OCI-LY1 (cell line): ENCODE data around the gene SON.

ENCODE experiments used
- H2AFZ ChIP-seq: fragments of 200-600 bp; sonication (generic), shearing (Covaris generic); 2 replicates; pipeline ENCODE4 v1.6.0; 2014; ENCODE audit warnings: antibody characterized with exemption, mild to moderate bottlenecking, low read length
- H3F3A ChIP-seq: fragments of 200-600 bp; sonication (generic), shearing (Covaris generic); 2 replicates; pipeline ENCODE4 v1.6.0; 2014; ENCODE audit warnings: mild to moderate bottlenecking, antibody characterized with exemption, low read length, moderate library complexity; ENCODE audit not compliant: insufficient read depth
- H3K27ac ChIP-seq: fragments of 200-600 bp; sonication (generic); 2 replicates; pipeline ENCODE4 v1.5.1; 2014; ENCODE audit warnings: low read length, mixed run types, mild to moderate bottlenecking, low read depth; ENCODE audit not compliant: poor library complexity, severe bottlenecking
- H3K27me3 ChIP-seq: fragments of 200-600 bp; sonication (generic); 2 replicates; pipeline ENCODE4 v1.6.0; 2014; ENCODE audit warnings: antibody characterized with exemption, mild to moderate bottlenecking, low read length, moderate library complexity; ENCODE audit not compliant: insufficient read depth
- H3K36me3 ChIP-seq: fragments of 200-600 bp; sonication (generic); 2 replicates; pipeline ENCODE4 v1.6.1; 2014; ENCODE audit warnings: mild to moderate bottlenecking, antibody characterized with exemption, low read length, moderate library complexity, mixed read lengths; ENCODE audit not compliant: insufficient read depth
- H3K4me1 ChIP-seq: fragments of 200-600 bp; sonication (generic); 2 replicates; pipeline ENCODE4 v1.5.1; 2014; ENCODE audit warnings: mild to moderate bottlenecking, low read length, moderate library complexity; ENCODE audit not compliant: insufficient read depth, severe bottlenecking
- H3K4me2 ChIP-seq: fragments of 200-600 bp; sonication (generic), shearing (Covaris generic); 2 replicates; pipeline ENCODE4 v1.6.1; 2014; ENCODE audit warnings: low read length
- H3K4me3 ChIP-seq: fragments of 200-600 bp; sonication (generic); 2 replicates; pipeline ENCODE4 v1.5.1; 2014; ENCODE audit warnings: low read length, low read depth, mild to moderate bottlenecking, mixed read lengths; ENCODE audit not compliant: poor library complexity, severe bottlenecking
- H3K79me2 ChIP-seq: fragments of 200-600 bp; shearing (Covaris generic); 2 replicates; pipeline ENCODE4 v1.6.1; 2016; ENCODE audit warnings: mixed run types, low read length, mixed read lengths; ENCODE audit not compliant: insufficient read depth
- H3K9ac ChIP-seq: fragments of 200-600 bp; sonication (generic), shearing (Covaris generic); 2 replicates; pipeline ENCODE4 v1.6.1; 2014; ENCODE audit warnings: mild to moderate bottlenecking, low read length, mixed read lengths
- H3K9me2 ChIP-seq: fragments of 200-600 bp; sonication (generic), shearing (Covaris generic); 2 replicates; pipeline ENCODE4 v1.6.1; 2014; ENCODE audit warnings: low read depth, mild to moderate bottlenecking, low read length, mixed read lengths
- H3K9me3 ChIP-seq: fragments of 200-600 bp; shearing (Covaris generic); 2 replicates; pipeline ENCODE4 v1.6.1; 2014; ENCODE audit warnings: low read length, mixed read lengths
- H4K20me1 ChIP-seq: fragments of 200-600 bp; sonication (generic), shearing (Covaris generic); 2 replicates; pipeline ENCODE4 v1.6.0; 2016; ENCODE audit warnings: mild to moderate bottlenecking, low read length; ENCODE audit not compliant: insufficient read depth
- EZH2 ChIP-seq: fragments of 200-600 bp; sonication (generic), shearing (Covaris generic); IDR thresholded peaks from 2 replicates; pipeline ENCODE4 v1.8.0; 2017; ENCODE audit warnings: borderline replicate concordance, mixed run types, mild to moderate bottlenecking, antibody characterized with exemption, low read length, moderate library complexity, mixed read lengths
- TF ChIP-seq, protein P1 (sequence below): fragments of 200-600 bp; sonication (generic), shearing (Covaris generic); IDR thresholded peaks from 2 replicates; pipeline ENCODE4 v1.5.1; 2017; ENCODE audit warnings: mild to moderate bottlenecking, antibody characterized with exemption, low read length, moderate library complexity, mixed read lengths

Gene SON

DNA sequence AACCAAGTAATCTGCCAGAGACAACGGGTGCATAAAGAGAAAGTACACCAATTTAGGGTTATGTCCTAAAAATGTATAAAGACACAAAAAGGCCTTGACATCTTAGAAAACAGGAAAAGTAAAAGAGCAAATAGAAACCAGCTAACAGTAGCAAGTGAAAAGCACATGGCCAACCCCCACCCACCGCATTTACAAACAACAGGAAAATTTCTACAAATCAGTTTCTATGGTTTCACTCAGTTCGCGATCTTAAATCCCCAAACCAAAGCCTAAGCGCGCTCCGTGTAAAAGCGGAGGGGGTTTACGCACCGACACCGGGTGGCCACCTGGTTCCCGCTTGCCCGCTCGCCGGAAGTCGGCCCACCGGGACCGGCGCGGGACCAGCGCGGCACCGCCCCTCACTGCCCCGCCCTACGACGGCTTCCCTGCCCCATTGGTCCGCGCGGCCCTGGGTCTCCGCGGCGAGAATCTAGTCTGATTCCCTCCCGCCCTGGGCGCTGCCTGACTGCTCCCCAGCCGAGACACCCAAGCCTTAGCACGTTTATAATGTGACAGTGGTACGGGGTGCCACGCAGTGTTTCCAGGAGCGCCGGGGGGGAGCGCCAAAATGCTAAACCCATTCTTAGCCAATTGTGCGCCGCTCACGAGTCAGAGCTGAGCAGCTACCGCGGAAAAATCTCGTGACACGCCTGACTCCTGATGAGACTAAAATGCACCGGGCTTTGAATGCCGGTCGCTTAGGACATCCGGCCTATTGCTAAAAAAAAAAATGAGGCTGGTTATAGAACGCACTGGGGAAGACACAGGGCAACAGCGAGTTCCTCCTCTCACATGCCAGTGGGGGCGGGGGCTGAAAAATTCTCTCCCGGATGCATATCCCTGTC lies 840 bp upstream of the SON start, which contains the start of gene GART:
GART (minus strand) TSS at position 362 of the 884 bp plus-strand sequence. CDS start 2,802 bp downstream, outside the sequence.
- peaks cover 45% of the 10 kb centered on the region for H3K36me3 ChIP-seq
- peak within 1 kb of the TSS; percentile 96 for H3K27ac ChIP-seq
- H3K27me3 ChIP-seq: no peaks in the 10 kb centered on the region
- no peaks in the 10 kb centered on the region for H3F3A ChIP-seq
- no peaks in the 10 kb centered on the region for H3K9me3 ChIP-seq
- H4K20me1 ChIP-seq: no peaks in the 10 kb centered on the region; the same call in 1 of the 2 replicates
- no peak for TF ChIP-seq EZH2
- TF ChIP-seq, protein P1, sequence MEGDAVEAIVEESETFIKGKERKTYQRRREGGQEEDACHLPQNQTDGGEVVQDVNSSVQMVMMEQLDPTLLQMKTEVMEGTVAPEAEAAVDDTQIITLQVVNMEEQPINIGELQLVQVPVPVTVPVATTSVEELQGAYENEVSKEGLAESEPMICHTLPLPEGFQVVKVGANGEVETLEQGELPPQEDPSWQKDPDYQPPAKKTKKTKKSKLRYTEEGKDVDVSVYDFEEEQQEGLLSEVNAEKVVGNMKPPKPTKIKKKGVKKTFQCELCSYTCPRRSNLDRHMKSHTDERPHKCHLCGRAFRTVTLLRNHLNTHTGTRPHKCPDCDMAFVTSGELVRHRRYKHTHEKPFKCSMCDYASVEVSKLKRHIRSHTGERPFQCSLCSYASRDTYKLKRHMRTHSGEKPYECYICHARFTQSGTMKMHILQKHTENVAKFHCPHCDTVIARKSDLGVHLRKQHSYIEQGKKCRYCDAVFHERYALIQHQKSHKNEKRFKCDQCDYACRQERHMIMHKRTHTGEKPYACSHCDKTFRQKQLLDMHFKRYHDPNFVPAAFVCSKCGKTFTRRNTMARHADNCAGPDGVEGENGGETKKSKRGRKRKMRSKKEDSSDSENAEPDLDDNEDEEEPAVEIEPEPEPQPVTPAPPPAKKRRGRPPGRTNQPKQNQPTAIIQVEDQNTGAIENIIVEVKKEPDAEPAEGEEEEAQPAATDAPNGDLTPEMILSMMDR: no peak
- peaks cover 39% of the 10 kb centered on the region for H3K4me1 ChIP-seq
- no peaks in the 10 kb centered on the region for H3K9me2 ChIP-seq
- H3K79me2 ChIP-seq: peaks cover 64% of the 10 kb centered on the region
- H3K4me2 ChIP-seq: peak within 1 kb of the TSS; percentile 98
- H2AFZ ChIP-seq: no peak within 1 kb of the TSS
- H3K4me3 ChIP-seq: peak within 1 kb of the TSS; percentile 84
- H3K9ac ChIP-seq: peak within 1 kb of the TSS; percentile 97

DNA sequence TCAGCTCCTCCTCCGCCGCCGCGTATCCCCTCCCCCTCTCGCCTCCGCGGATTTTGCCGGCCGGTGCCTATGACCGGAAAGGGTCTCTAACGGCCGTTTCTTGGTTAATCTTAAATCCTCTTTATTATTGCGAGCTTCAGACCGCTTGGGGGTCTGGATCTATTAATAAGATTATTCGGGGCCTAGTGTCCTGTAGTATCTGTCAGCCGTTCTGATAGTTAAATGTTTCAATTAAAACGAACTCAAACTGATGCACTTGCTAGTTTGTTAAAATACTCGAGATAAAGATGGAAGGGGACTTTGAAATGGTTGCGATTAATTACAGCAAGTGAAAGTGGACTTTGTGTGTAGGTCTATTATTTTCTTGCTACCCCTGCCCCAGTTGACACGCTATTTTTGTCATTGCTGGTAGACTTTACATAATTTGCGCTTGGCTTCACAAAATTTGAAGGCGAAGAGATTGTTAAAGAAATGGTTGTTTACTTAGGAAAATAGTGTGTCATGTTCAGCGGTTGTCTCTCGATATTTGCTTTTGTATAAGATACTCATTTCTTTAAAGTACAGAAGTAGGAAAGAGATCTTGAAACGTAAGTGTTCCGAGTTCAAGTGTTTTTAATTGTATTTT lies 779 bp downstream of the SON start:
- Histone ChIP-seq H3K4me2 (peak overlapping the region; percentile 98), H3K79me2 (peaks cover 80% of the 10 kb centered on the region), H3K9me2 (no peaks in the 10 kb centered on the region), H3F3A (no peaks in the 10 kb centered on the region), H3K36me3 (peaks cover 45% of the 10 kb centered on the region), H2AFZ (no peak overlapping the region), H4K20me1 (no peaks in the 10 kb centered on the region; the same call in 1 of the 2 replicates), H3K27ac (peak overlapping the region; percentile 96), H3K9me3 (no peaks in the 10 kb centered on the region), H3K27me3 (no peaks in the 10 kb centered on the region), H3K9ac (peak overlapping the region; percentile 76), H3K4me3 (peak overlapping the region; percentile 84), H3K4me1 (peaks cover 39% of the 10 kb centered on the region)
- TF ChIP-seq EZH2: no peak
- TF ChIP-seq, protein P1: no peak

DNA sequence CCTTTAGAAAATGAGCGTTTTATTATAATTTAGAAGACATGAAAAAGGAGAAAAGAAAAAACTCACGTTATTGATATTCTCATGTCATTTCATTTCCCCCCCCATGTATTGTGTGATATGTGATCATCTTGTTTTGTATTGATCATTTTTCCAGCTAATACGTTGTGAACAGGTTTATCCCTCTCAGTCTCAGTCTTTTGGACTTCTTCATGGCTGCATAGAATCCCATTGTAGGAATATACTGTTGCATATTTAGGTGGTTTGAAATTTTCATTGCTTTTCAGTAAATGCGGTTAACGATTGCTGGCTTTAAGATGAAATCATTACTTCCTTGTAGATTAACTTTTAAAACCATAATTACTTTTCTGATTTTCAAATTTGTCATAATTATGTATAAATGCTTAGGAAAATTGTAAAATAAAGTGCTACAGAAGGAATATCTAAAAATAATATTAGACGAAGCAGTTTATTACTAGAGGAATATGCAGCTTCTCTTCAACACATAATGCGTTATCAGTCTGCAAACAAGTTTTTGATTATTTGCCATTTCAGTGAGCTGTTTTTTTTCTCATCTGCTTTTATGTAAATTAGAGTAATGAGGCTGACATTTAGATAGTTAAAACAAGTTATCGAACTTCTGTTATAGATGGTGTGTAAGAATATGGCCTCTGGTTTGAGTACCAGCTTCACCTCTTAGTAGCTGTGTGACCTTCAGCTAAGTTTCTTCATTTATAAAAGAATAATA lies 1.8 kb downstream of the SON start:
- Histone ChIP-seq H3K36me3 (peaks cover 45% of the 10 kb centered on the region), H3K79me2 (peaks cover 88% of the 10 kb centered on the region), H3K9me3 (no peaks in the 10 kb centered on the region), H3K9me2 (no peaks in the 10 kb centered on the region), H3K27me3 (no peaks in the 10 kb centered on the region), H3K4me3 (peak overlapping the region; percentile 84), H2AFZ (no peak overlapping the region), H3F3A (no peaks in the 10 kb centered on the region), H3K27ac (no peak overlapping the region), H4K20me1 (no peaks in the 10 kb centered on the region; the same call in 1 of the 2 replicates), H3K9ac (peak overlapping the region; percentile 76), H3K4me1 (peaks cover 39% of the 10 kb centered on the region), H3K4me2 (peak overlapping the region; percentile 98)
- TF ChIP-seq, protein P1: no peak
- TF ChIP-seq EZH2: no peak
